HPDE6-E6E7 (cell line): ENCODE measurements around the gene ZNF628.

Experiments
- DNase-seq: peaks from one replicate; pipeline ENCODE4 v3.0.0; 2011; ENCODE audit warnings: missing footprints; ENCODE audit errors: extremely low spot score

Gene ZNF628

DNA sequence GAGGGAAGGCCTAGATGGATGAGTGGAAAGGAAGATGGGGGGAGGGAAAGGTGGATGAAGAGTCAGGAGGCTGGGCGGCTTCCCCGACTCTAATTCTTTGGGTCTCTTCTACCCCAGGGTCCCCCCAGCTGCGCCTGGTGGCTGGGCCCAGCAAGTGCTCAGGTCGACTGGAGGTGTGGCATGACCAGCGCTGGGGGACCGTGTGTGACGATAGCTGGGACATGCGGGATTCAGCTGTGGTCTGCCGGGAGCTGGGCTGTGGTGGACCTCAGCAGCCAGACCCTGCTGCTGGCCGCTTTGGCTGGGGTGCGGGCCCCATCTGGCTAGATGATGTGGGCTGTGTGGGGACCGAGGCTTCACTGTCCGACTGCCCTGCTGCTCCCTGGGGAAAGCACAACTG is 21.3 kb downstream of the ZNF628 start:
- no peak for DNase-seq

DNA sequence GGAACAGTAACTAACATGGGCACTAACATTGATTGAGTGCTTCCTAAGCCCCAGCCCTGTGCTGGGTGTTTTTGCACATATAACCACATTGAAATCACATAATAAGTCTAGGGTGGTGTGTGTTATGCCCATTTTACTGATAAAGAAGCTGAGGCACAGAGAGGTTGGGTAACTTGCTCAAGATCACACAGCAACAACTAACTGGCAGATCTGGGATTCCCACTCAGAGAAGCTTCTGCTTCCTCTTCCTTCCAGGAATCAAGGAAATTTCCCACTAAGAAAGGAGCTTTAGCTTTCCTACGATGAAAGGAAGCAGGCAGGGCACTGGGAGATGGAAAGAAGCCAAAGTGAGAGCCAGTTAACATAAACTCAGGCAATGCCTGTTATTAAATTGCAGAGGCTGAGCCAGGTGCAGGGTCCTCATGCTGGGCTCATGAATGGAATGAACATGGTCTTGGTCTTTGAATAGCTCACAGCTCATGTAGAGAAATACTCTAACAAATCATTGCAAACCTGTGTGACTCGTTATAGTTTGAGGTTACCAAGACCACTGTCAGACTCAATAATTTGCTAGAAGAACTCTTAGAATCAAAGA is 21.9 kb downstream of the ZNF628 start:
- no peak for DNase-seq

DNA sequence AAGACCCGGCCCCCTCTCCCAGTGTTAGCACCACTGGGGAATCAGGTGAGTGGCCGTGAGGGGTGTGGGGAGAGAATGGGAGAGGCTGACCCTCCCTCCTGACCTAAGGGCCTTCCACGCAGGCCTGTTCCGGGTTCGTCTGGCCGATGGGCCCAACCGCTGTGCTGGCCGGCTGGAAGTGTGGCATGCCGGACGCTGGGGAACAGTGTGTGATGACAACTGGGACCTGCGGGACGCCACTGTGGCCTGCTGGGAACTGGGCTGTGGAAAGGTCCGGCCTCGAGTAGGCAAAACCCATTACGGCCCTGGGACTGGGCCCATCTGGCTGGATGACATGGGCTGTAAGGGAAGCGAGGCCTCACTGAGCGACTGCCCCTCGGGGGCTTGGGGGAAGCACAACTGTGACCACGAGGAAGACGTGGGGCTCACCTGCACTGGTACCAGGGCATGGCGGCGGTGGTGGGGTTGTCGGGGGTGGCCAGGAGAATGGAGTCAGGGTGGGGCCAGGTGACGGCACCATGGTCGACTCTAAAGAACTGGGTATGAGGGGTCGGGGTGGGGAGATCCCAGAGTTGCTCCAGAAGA is 24.0 kb downstream of the ZNF628 start:
- no peak for DNase-seq

DNA sequence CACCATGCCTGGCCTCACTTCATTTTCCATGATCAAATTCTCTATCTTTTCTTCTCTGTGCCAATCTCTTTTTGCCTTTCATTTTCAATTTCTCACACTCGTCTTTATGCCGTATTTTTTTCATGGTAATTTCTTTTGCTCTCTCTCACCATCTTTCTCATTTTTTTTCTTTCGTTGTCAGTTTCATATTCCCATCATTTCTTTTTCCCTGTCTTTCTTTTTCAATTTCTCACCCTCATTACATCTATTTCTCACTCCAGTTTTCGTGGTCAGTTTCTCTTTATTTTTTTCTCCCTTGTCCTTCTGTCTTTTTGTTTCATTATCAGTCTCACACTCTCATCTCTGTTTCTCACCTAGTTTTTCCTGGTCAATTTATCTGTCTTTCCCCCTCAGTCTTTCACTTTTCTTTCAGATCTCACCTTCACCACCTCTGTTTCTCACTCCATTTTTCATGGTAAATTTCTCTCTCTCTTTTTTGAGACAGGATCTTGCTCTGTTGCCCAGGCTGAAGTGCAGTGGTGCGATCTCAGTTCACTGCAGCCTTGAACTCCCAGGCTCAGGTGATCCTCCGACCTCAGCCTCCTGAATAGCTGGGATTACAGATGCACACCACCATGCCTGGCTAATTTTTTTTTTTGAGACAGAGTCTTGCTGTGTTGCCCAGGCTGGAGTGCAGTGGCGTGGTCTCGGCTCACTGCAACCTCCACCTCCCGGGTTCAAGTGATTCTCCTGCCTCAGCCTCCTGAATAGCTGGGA is 26.0 kb downstream of the ZNF628 start:
- DNase-seq = no peak

DNA sequence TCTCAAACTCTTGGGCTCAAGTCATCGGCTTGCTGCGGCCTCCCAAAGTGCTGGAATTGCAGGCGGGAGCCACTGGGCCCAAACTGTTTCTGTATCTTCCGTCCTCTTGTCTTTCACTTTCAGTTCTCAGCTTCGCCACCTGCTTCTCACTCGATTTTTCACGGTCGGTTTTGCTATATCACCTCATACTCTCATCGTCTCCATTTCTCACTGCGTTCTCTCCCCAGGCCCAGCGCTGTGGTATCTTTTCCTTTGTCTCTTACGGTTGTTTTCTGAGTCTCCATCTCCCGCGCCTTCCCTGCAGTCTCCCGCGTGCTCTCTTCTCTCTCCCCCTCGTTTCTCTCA is 26.7 kb downstream of the ZNF628 start:
- DNase-seq = no peak

DNA sequence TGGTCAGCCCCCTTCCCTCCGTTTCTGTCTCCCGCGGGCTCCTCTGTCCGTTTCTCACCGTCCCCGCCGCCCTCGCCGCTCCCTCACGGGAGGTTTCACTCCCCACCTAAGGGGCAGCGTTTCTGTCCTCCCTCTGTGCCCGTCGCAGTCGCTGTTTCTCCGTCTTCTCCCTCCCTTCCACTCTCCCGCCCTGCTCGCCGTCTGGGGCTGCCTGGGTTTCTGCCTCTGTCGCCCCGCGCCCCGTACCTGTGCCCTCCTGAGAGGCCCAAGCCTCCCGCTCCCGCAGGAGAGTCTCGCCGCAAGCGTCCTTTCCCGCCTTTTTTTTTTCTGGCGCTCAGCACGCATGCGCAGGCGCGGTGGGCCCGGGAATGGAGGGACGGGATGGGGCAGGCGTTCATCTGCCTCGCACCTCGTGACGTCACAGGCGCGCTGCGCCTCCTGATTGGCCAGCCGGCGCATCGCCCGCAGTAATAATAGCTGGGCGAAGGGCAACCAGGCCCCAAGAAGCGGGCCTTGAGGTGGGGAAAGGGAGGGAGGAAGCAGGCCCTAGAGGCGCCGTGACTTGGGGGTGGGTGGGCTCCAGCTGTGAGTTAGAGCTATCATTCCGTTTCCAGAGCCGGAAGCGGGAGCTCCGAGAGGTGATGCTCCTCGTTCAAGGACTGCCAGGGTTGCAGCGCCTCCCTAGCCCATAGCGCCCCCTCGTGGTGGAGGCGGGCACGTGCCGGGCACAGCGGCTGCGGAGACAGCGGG is 27.3 kb downstream of the ZNF628 start:
- DNase-seq = peak; percentile 99

DNA sequence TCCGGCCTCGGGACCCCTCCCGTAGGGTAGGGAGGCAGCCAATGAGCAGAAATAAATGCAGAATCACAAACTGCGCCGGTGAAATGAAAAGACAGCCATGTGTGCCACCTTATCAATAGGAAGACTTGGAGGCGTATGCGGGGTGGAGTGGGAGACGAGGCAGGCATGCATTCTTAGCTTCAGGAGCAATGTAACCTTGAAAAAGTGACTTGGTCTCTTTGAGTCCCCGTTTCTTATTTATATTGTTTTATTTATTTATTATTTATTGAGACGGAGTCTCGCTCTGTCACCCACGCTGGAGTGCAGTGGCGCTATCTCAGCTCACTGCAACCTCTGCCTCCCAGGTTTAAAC is 27.8 kb downstream of the ZNF628 start:
- no peak for DNase-seq

DNA sequence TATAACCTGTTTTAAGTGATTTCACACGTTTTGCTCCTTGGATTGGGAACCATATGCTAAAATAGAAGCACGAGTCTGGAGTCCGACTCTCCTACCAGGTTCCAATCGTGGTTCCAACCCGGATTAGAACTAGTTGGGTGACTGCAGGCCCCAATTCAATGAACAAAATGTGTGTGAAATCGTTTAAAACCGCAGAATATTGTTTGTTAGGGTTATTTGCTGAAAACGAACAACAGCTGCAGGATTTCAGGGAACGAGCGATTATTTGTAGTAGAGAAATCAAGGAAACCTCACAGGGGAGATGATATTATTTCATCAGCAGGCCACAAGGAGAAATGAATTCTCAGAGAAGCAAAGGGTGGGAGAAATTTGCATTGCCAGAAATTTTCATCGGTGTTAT is 28.6 kb downstream of the ZNF628 start:
- DNase-seq = no peak

DNA sequence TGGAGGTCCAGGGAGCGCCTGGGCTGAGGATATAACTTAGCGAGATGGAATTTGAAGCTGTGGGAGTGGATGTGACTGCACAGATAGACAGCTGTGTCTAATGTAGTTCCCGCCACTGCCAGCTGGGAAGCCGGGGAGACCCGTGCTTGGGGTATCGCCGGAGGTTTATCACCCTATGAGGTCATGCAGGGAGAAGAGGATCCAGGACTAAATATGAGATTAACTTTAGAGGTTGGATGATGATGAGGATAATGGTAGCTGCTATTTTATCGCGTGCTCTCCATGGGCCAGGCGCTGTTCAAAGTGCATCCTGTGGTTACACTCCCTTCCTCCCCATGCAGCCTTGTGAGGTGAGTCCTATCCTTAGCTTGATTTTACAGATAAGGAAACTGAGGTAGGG is 31.7 kb downstream of the ZNF628 start:
- DNase-seq = no peak

DNA sequence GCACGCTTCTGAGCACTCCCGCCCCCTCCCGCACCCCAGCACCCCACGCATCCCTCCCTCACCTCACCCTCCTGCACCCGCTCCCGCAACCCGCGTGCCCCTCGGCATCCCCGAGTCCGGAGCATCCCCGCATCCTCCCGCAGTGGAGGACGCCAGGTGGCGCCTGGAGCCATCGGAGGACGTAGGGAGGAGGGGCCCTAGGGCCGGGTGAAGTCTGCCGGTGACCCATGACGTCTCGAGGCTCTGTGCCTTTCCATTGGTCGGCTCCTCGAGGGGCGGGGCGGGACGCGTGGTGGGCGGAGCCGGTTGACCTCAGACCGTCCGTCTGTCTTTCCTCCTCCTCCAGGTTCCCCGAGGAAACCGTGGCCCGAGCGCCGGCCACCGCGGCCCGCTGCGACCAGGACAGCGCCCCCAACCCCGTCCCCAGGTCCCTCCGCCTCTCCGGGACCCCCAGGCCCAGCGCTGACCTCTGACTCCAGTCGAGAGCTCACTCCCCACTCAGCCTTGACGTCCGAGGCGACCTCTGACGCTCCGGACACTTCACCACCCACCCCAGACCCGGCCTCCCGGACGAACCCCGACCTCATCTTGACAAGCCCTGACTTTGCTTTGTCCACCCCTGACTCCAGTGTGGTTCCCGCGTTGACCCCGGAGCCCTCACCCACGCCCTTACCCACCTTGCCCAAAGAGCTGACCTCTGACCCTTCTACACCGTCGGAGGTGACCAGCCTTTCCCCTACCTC is 40.6 kb downstream of the ZNF628 start:
- DNase-seq = peak; percentile 98

DNA sequence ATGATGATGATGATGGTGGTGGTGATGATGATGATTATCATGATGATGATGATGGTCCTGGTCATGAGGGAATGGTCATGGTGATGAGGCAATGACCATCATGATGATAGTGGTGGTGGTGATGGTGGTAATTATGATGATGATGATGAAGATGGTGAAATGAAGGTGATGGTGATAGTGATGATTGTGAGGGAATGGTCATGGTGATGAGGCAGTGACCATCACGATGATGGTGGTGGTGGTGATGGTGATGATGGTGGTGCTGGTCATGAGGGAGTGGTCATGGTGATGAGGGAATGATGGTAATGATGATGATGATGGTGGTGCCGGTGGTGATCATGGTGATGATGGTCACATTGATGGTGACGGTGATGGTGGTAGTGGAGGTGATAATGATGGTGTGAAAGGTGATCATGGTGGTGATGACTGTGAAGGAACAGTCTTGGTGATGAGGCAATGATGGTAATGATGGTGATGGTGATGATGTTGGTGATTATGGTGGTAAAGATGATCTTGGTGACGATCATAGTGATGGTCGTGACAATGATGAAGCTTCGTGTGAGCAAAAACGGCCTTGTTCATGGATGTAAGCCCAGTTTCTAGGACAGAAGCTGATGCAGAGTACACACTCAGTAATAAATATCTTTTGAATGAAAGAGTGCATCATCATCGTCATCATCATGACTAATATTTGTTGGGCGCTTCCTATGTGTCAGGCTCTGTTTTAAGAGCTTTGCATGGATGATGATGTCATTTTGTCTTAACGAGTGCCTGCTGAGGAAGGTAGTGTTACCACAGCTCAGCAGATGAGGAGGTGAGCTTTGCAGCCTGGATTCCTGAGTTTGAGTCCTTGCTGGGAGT is 43.3 kb downstream of the ZNF628 start:
- no peak for DNase-seq

DNA sequence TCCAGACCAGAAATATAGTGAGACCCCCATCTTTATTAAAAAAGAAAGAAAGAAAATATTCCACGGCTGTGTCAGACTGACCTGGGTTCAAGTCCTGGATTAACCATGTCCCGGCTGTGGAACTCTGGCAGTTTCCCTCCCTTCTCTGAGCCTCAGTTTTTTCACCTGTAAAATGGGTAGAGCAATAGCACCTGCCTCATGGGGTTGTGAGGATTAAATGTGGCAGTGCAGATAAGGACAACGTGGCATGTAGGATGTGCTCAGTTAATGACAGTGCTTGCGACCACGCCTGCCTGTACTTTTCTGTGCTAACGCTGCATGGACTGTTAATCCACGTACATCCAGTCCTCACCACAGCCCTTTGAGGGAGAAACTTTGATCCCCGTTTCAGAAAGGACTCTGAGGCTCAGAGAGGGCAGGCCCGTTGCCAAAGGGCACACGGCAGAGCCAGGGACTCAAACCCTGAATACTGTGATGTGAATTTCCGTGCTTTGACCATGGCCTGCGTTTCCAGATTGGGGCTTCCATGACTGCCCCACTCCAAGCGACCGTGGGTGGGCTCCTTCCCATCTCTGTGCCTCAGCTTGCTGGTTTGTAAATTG is 44.4 kb downstream of the ZNF628 start:
- DNase-seq = no peak

DNA sequence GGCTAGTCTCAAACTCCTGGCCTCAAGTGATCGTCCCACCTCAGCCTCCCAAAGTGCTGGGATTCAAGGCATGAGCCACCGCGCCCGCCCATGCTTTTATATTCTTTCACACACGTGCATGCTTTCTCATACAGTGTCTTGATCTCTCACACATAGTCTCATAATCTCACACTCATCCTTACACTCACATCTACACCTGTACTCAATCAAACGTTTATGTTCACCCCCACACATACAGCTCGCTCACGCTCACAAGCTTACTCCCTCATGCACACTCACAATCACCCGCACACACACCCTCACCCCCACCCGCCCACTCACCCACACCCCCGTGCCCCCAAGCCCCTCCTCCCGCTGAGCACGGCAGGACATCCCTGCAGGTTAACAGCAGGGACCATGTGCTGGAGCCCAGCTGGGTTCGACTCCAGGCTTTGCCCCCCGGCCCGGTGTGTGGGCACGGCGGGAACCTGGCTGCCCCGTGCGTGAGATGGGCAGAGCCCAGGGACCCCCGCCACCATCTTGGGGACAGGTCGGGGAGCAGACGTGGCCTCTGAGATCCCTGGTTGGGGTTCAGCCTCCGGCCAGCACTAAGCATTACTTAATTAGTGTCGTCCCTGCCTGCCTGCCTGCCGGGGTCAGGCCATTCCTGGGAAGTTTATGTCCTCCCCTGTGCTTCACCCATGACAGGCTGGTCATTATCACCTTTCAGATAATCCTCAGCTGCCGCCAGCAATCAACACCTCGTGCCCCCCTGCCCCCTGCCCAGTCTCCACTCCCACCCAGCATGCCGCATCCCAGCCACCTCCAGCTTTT is 49.1 kb downstream of the ZNF628 start:
- no peak for DNase-seq

DNA sequence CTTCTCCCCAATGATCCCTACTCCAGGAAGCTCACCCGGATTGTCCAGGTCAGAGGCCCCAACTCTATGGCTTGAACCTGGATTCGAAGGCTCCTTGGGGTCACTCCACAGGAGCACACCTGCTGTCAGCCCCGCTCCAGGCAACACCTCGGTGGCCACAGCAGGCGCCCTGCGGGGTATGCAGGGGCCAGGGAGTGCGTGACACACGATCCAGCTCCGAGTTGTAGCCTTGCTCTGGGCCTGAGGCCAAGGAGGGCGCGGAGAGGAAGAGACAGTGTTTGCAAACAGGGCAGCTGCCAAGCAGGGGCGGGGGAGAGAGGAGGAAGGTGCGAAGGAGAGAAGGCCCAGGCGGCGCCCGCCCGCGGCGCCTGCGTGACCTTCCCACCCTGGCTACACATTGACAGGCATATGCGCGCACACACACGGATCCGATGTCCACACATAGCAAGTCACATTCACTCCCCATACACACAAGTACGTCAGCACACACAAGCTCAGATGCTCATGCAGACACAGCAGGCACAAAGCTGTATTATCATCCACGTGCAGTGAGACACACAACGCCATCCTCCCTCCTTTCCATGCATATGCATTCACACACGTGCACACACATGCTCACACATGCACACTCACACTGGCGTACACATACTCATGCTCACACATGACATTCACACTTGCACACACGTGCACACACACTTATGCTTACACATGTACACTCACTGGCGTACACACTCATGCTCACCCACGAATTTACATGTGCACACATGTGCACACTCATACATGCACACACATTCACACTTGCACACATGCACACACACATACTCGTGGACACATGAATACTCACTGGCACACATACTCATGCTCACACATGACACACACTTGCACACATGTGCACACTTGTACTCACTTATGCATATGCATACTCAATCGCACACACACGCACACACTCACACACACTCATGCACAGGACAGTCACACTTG is 50.1 kb downstream of the ZNF628 start:
- no peak for DNase-seq

DNA sequence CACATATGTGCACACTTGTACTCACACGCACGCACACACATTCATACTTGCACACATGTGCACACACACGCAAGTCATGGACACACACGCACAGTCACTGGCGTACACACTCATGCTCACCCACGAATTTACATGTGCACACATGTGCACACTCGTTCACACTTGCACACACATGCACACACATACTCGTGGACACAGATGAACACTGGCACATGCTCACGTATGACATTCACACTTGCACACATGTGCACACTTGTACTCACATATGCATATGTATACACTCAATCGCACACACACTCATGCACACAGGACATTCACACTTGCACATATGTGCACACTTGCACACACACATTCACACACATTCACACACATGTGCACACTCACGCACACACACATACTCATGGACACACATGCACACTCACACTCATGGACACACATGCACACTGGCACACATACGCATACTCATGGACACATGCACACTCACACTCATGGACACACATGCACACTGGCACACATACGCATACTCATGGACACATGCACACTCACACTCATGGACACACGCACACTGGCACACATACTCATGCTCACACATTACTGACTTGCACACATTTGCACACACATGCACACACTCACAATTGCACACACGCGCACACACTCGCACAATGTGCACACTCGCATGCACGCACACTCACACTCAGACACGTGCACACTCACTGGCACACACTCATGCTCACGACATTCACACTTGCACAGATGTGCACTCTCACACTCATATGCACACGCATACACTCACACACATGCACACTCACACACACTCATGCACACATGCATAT is 51.0 kb downstream of the ZNF628 start:
- DNase-seq = no peak

DNA sequence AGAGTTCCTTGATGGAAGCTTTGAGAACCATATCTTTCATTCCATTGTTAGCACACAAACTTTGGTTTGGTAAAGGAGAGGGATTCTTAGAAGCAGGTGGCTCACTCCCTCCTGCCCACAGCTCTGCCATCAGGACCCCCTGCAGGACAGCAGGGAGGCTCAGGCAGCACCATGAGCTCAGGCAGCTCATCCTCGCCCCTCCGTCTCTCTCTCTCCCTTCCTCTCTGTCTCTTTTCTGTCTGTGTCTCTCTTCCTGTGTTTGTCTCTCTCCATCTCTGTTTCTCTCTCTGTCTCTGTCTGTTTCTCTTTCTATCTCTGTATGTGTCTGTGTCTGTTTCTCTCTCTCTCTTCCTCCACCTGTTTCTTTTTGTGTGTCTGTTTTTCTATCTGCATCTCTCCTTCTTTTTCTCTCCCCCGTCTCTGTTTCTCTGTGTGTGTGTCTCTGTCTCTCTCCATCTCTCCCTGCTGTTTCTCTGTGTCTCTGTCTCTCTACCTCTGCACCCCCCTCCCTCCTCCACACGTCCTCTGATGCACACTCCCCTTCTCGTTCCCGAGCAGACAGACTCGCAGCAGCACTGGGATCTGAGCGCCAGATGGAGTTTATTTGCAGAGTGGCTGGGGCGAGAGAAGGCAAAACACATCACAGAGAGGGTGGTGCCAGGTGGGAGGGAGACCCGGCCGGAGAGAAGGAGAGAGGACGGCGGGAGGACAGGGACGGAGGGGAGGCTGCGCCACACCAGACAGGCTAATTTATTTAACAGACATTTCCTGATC is 51.8 kb downstream of the ZNF628 start:
- no peak for DNase-seq

DNA sequence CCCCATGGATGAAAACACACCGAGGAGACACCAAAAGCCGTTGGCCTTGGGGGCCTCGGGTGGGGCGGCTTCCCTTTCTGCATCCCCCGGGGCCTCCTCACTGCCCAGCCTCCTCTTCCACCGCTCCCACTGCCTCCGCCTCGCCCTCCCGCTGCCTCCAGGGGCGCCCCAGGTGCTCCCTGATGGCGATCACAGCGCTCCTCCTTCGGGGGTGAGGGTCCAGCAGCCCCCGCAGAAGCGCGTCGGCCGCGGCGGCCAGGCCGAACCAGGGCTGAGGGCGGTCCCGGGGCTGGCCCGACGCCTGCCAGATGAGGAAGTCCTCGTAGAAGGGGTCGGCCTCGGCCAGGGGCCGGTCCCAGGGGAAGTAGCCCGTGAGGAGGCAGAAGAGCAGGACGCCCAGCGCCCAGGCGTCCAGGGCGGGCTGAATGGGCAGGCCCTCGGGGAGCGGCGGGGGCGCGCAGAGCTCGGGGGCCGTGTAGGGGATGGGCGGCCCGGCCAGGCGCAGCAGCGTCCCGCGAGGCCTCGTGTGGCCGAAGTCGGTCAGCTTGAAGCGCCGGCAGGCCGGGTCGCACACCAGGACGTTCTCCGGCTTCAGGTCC is 53.3 kb downstream of the ZNF628 start:
- no peak for DNase-seq
